GM19351 (cell line): Measurements from ENCODE around the gene PLXNA4.

Experiments
- ATAC-seq: cut with Tn5 transposase; IDR thresholded peaks from one replicate; pipeline ENCODE4 v1.9.1; 2021; ENCODE audit warnings: mild to moderate bottlenecking, moderate library complexity; ENCODE audit not compliant: unreplicated experiment

Gene PLXNA4

GRCh38 chr7:132161976-132162375, 414.3 kb downstream of the PLXNA4 start:
- no peak for ATAC-seq

GRCh38 chr7:132161533-132161915, 414.7 kb downstream of the PLXNA4 start:
- no peak for ATAC-seq

- ATAC-seq: no peak
These were observed 415.4 kb downstream of the PLXNA4 start for GRCh38 chr7:132160611-132161532.

- no peak for ATAC-seq
These were observed 417.4 kb downstream of the PLXNA4 start for GRCh38 chr7:132158841-132159240.

- ATAC-seq: no peak
These were observed 418.1 kb downstream of the PLXNA4 start for GRCh38 chr7:132158166-132158565.

GRCh38 chr7:132155715-132156114, 420.6 kb downstream of the PLXNA4 start:
- ATAC-seq: no peak

GRCh38 chr7:132154695-132155471, 421.4 kb downstream of the PLXNA4 start:
- ATAC-seq: no peak

GRCh38 chr7:132154248-132154647, 422.0 kb downstream of the PLXNA4 start:
- ATAC-seq: no peak

- no peak for ATAC-seq
These were observed 424.0 kb downstream of the PLXNA4 start for GRCh38 chr7:132152131-132152889.

- ATAC-seq: no peak
These were observed 425.6 kb downstream of the PLXNA4 start for GRCh38 chr7:132150711-132151110.

GRCh38 chr7:132149436-132150304, 426.6 kb downstream of the PLXNA4 start:
- no peak for ATAC-seq

GRCh38 chr7:132148876-132149275, 427.4 kb downstream of the PLXNA4 start:
- no peak for ATAC-seq

GRCh38 chr7:132145466-132145865, 430.8 kb downstream of the PLXNA4 start:
- no peak for ATAC-seq

- no peak for ATAC-seq
These were observed 431.2 kb downstream of the PLXNA4 start for GRCh38 chr7:132145063-132145462.

GRCh38 chr7:132142006-132142405, 434.3 kb downstream of the PLXNA4 start:
- no peak for ATAC-seq

GRCh38 chr7:132141109-132141508, 435.2 kb downstream of the PLXNA4 start:
- no peak for ATAC-seq

- no peak for ATAC-seq
These were observed 435.9 kb downstream of the PLXNA4 start for GRCh38 chr7:132140341-132140740.

- no peak for ATAC-seq
These were observed 437.5 kb downstream of the PLXNA4 start for GRCh38 chr7:132138817-132139216.

- ATAC-seq: no peak
These were observed 438.6 kb downstream of the PLXNA4 start for GRCh38 chr7:132137681-132138080.

- ATAC-seq: no peak
These were observed 440.4 kb downstream of the PLXNA4 start for GRCh38 chr7:132135746-132136385.
